Measurements from ENCODE around the gene SMNDC1.

- TF ChIP-seq CTCF (IDR thresholded peaks at IDR 0.05) (no peak), POLR2A (IDR thresholded peaks at IDR 0.05) (no peak), POLR2AphosphoS5 (IDR thresholded peaks at IDR 0.05) (no peak)
These were observed 6.0 kb upstream of the SMNDC1 start for GRCh38 chr10:110310741-110311140.
